Lower leg skin (tissue), 4 donors: ENCODE measurements around the gene ACSL6. TPM values are rescaled to one million over a fixed set of nuclear protein-coding genes. Genes with fewer than 3 reads are reported as not detected.

Source experiments
- DNase-seq, 2 donors: peaks; one replicate each; pipeline ENCODE4 v3.0.0-alpha.2; 2019; ENCODE audit warnings: low spot score in 2 of 2
- H3K4me3 ChIP-seq: fragments of 200-600 bp; sonication (generic); 2 replicates; pipeline ENCODE4 v1.5.1; 2017; ENCODE audit warnings: mild to moderate bottlenecking, low read depth; ENCODE audit not compliant: poor library complexity, severe bottlenecking
- POLR2A ChIP-seq, 2 donors: fragments of 450-650 bp; IDR thresholded peaks; one replicate each; pipeline ENCODE4 v1.6.1; 2016 to 2017; ENCODE audit warnings: antibody characterized with exemption in 2 of 2, mild to moderate bottlenecking in 1 of 2, moderate library complexity in 1 of 2
- WGBS, 2 donors: methylation state at CpG; one replicate each; pipeline ENCODE4 v1.1.5; 2018; 5-methylcytosine and 5-hydroxymethylcytosine counted together
- intact Hi-C: fragments of 100-400 bp; cut with DNase I; formaldehyde crosslinking; loops from one replicate; pipeline ENCODE4 v1.15.0; 2023; ENCODE audit warnings: low total_unique reads
- total RNA-seq, 4 donors: library from RNA; depleted of rRNA; stranded (reverse); fragments of >200 nt; gene quantifications; one replicate each; pipeline ENCODE4 v1.1.0, GENCODE V29; 2016
- TF ChIP-seq, protein P1 (sequence below), 3 donors: fragments of 450-650 bp; IDR thresholded peaks; one replicate each; pipeline ENCODE4 v1.5.1; 2016; ENCODE audit warnings: antibody characterized with exemption in 3 of 3, mild to moderate bottlenecking in 3 of 3, moderate library complexity in 2 of 3

Gene ACSL6
- total RNA-seq, 4 donors from 2014 or later = 0.27 to 0.59 (median 0.32) TPM; not detected in 1

GRCh38 chr5:132025403-132025971, 14.0 kb upstream of the ACSL6 start:
- no peak overlapping the region for H3K4me3 ChIP-seq
- no peak for TF ChIP-seq POLR2A (IDR thresholded peaks at IDR 0.05)
- TF ChIP-seq, protein P1, sequence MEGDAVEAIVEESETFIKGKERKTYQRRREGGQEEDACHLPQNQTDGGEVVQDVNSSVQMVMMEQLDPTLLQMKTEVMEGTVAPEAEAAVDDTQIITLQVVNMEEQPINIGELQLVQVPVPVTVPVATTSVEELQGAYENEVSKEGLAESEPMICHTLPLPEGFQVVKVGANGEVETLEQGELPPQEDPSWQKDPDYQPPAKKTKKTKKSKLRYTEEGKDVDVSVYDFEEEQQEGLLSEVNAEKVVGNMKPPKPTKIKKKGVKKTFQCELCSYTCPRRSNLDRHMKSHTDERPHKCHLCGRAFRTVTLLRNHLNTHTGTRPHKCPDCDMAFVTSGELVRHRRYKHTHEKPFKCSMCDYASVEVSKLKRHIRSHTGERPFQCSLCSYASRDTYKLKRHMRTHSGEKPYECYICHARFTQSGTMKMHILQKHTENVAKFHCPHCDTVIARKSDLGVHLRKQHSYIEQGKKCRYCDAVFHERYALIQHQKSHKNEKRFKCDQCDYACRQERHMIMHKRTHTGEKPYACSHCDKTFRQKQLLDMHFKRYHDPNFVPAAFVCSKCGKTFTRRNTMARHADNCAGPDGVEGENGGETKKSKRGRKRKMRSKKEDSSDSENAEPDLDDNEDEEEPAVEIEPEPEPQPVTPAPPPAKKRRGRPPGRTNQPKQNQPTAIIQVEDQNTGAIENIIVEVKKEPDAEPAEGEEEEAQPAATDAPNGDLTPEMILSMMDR (IDR thresholded peaks at IDR 0.05) = no peak
- intact Hi-C loops = no loop called here
- peak; percentile 7 to 40 for DNase-seq
- 82 to 85% methylated on average over 7 of the region's 7 CpGs for WGBS, 2 donors

- TF ChIP-seq POLR2A (IDR thresholded peaks at IDR 0.05) = no peak
- TF ChIP-seq, protein P1 (IDR thresholded peaks at IDR 0.05) = no peak
- intact Hi-C loops = no loop called here
- H3K4me3 ChIP-seq = no peak overlapping the region
- 64 to 68% methylated on average over 8 of the region's 8 CpGs for WGBS, 2 donors
- peak in 1 of 2 donors; percentile 59 for DNase-seq
Measured at GRCh38 chr5:132024789-132025402, 13.4 kb upstream of the ACSL6 start.

DNA sequence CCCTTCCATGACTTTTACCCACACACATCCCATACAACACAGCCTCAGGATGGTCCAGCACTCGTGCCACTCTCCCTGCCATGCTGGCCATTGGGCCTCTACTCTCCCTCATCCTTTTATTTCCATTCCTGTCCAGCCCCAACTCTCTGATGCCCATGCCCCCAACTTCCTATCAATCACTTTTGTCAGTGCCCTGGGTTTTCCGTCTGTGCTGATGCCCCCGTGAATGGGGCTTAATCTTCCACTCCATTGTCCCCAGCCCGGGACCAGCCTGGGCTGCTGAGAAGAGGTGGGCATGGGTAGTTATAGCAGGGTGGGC, 12.6 kb upstream of the ACSL6 start:
- WGBS, 2 donors = 79 to 90% methylated on average over 4 of the region's 4 CpGs
- peak in 1 of 2 donors; percentile 59 for DNase-seq
- intact Hi-C loops = no loop called here
- H3K4me3 ChIP-seq = no peak overlapping the region
- TF ChIP-seq, protein P1 (IDR thresholded peaks at IDR 0.05) = no peak

DNA sequence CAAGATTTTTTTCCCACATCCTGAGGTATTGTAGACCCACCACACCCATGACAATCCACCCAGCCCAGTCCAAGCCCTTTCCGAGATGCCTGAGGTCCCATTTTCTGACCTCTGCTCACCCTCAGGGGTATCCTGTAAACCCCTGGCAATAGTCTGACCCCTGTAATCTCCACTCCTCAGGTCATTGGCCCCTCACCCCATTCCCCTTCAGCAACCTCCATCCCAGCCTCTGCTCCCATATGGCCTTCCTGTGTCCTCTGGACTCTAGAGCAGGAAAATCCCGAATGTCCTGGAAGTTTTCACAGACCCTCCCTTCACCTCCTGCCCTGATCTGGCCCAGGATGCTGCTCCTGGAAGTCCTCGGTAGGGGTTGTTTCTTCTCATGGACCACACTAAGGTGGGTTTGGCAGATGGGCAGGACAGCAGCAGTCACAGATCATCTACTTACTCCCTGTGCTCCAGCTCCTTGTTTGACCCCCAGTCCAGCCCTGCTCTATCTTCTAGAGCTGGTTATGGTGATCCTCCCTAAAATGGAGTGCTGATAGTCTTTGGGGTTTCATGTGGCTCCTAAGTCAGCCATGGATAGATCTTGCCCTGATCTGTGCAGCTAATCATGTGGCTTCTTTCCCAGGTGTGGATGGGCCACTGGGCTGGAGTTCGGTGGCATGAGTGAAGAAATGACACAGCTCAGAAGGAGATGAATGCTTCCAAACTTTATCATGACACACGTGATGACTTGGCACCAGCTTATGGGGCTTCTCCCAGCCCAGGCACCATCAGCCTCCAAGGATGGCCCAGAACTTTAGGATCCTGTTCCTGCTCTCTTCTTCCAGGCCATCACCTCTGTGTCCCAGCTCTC, 12.0 kb upstream of the ACSL6 start:
- DNase-seq = peak in 1 of 2 donors; percentile 74
- TF ChIP-seq, protein P1 (IDR thresholded peaks at IDR 0.05) = no peak
- TF ChIP-seq POLR2A (IDR thresholded peaks at IDR 0.05) = no peak
- 84 to 86% methylated on average over 5 of the region's 5 CpGs for WGBS, 2 donors
- intact Hi-C loops = no loop called here
- no peak overlapping the region for H3K4me3 ChIP-seq

- DNase-seq = no peak
- intact Hi-C loops = no loop called here
- TF ChIP-seq, protein P1 (IDR thresholded peaks at IDR 0.05) = no peak
- TF ChIP-seq POLR2A (IDR thresholded peaks at IDR 0.05) = no peak
- 68 to 73% methylated on average over 2 of the region's 2 CpGs for WGBS, 2 donors
- H3K4me3 ChIP-seq = no peak overlapping the region
Measured at GRCh38 chr5:132022737-132023136, 11.3 kb upstream of the ACSL6 start.
